Measurements from ENCODE around the gene PNPLA3.

The PNPLA3 gene

DNA sequence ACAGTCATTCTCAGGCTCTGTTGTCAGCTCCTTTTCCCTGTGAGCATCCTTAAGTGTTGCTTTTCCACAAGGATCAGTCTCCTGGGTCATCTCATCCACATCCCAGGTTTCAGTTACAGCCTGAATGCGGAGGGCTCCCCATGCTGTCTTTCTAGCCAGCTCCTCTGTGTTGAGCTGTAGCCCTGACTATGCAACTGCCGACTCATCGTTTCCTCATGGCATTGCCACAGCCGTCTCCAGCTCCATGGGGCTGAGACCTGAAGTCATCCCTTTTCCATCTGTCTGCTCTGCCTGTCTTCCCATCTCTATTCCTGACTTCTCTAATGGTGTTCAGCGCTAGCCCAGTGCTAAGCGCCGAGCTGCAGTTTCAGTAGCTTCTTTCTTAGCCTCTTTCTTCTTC, 43.5 kb downstream of the PNPLA3 start:
- H3K27ac ChIP-seq (replicated peaks) = no peak overlapping the region
- H3K27me3 ChIP-seq (ENCODE audit: insufficient read depth, poor library complexity, severe bottlenecking) = no peaks in the 10 kb centered on the region
- DNase-seq (ENCODE audit: low read depth in 1 of 2, low spot score in 1 of 2) = no peak
- TF ChIP-seq, protein P1, sequence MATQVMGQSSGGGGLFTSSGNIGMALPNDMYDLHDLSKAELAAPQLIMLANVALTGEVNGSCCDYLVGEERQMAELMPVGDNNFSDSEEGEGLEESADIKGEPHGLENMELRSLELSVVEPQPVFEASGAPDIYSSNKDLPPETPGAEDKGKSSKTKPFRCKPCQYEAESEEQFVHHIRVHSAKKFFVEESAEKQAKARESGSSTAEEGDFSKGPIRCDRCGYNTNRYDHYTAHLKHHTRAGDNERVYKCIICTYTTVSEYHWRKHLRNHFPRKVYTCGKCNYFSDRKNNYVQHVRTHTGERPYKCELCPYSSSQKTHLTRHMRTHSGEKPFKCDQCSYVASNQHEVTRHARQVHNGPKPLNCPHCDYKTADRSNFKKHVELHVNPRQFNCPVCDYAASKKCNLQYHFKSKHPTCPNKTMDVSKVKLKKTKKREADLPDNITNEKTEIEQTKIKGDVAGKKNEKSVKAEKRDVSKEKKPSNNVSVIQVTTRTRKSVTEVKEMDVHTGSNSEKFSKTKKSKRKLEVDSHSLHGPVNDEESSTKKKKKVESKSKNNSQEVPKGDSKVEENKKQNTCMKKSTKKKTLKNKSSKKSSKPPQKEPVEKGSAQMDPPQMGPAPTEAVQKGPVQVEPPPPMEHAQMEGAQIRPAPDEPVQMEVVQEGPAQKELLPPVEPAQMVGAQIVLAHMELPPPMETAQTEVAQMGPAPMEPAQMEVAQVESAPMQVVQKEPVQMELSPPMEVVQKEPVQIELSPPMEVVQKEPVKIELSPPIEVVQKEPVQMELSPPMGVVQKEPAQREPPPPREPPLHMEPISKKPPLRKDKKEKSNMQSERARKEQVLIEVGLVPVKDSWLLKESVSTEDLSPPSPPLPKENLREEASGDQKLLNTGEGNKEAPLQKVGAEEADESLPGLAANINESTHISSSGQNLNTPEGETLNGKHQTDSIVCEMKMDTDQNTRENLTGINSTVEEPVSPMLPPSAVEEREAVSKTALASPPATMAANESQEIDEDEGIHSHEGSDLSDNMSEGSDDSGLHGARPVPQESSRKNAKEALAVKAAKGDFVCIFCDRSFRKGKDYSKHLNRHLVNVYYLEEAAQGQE (IDR thresholded peaks at IDR 0.05; ENCODE audit: insufficient replicate concordance, low read depth) = no peak
- TF ChIP-seq, protein P2, sequence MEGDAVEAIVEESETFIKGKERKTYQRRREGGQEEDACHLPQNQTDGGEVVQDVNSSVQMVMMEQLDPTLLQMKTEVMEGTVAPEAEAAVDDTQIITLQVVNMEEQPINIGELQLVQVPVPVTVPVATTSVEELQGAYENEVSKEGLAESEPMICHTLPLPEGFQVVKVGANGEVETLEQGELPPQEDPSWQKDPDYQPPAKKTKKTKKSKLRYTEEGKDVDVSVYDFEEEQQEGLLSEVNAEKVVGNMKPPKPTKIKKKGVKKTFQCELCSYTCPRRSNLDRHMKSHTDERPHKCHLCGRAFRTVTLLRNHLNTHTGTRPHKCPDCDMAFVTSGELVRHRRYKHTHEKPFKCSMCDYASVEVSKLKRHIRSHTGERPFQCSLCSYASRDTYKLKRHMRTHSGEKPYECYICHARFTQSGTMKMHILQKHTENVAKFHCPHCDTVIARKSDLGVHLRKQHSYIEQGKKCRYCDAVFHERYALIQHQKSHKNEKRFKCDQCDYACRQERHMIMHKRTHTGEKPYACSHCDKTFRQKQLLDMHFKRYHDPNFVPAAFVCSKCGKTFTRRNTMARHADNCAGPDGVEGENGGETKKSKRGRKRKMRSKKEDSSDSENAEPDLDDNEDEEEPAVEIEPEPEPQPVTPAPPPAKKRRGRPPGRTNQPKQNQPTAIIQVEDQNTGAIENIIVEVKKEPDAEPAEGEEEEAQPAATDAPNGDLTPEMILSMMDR (IDR thresholded peaks at IDR 0.05; ENCODE audit: insufficient read depth, low read length) = no peak
- TF ChIP-seq SPI1 (IDR thresholded peaks at IDR 0.05; ENCODE audit: borderline replicate concordance, low read depth) = no peak
- no peak for TF ChIP-seq GABPA (IDR thresholded peaks at IDR 0.05; ENCODE audit: low read depth)
- TF ChIP-seq POLR2AphosphoS5 (IDR thresholded peaks at IDR 0.05; ENCODE audit: low read depth) = no peak
- H3K4me3 ChIP-seq (replicated peaks; ENCODE audit: insufficient read depth, low read length) = no peak overlapping the region

DNA sequence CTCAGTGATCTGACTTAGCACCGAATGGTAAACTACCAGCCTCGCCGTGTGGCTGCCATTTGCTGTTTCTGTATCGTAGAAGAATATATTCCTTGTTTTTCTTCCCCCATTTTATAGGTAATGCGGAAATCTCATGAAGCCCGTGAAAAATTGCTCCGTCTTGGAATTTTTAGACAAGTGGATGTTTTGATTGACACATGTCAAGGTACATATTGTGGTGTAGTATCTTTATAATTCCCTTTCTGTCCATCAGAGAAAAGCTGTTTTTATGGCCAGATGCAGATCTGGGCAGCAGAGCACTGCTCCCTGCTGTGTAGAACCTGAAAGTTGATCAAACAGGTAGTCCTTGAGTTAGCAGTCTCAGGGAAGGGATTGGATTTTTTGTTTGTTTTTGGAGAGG, 45.0 kb downstream of the PNPLA3 start:
- H3K4me3 ChIP-seq (replicated peaks; ENCODE audit: insufficient read depth, low read length) = no peak overlapping the region
- H3K27ac ChIP-seq (replicated peaks) = no peak overlapping the region
- no peak for DNase-seq (ENCODE audit: low read depth in 1 of 2, low spot score in 1 of 2)
- no peaks in the 10 kb centered on the region for H3K27me3 ChIP-seq (ENCODE audit: insufficient read depth, poor library complexity, severe bottlenecking)
- no peak for TF ChIP-seq SPI1 (IDR thresholded peaks at IDR 0.05; ENCODE audit: borderline replicate concordance, low read depth)
- TF ChIP-seq, protein P2 (IDR thresholded peaks at IDR 0.05; ENCODE audit: insufficient read depth, low read length) = no peak
- TF ChIP-seq, protein P1 (IDR thresholded peaks at IDR 0.05; ENCODE audit: insufficient replicate concordance, low read depth) = no peak
- no peak for TF ChIP-seq POLR2AphosphoS5 (IDR thresholded peaks at IDR 0.05; ENCODE audit: low read depth)
- TF ChIP-seq GABPA (IDR thresholded peaks at IDR 0.05; ENCODE audit: low read depth) = no peak

GRCh38 chr22:43969021-43969878, 45.6 kb downstream of the PNPLA3 start:
- H3K27me3 ChIP-seq (ENCODE audit: insufficient read depth, poor library complexity, severe bottlenecking) = no peaks in the 10 kb centered on the region
- TF ChIP-seq, protein P2 (IDR thresholded peaks at IDR 0.05; ENCODE audit: insufficient read depth, low read length) = no peak
- TF ChIP-seq, protein P1 (IDR thresholded peaks at IDR 0.05; ENCODE audit: insufficient replicate concordance, low read depth) = no peak
- TF ChIP-seq SPI1 (IDR thresholded peaks at IDR 0.05; ENCODE audit: borderline replicate concordance, low read depth) = no peak
- no peak for TF ChIP-seq POLR2AphosphoS5 (IDR thresholded peaks at IDR 0.05; ENCODE audit: low read depth)
- TF ChIP-seq GABPA (IDR thresholded peaks at IDR 0.05; ENCODE audit: low read depth) = no peak
- H3K4me3 ChIP-seq (replicated peaks; ENCODE audit: insufficient read depth, low read length) = no peak overlapping the region
- no peak for DNase-seq (ENCODE audit: low read depth in 1 of 2, low spot score in 1 of 2)
- H3K27ac ChIP-seq (replicated peaks) = no peak overlapping the region
